Motor neuron (in vitro differentiated cells): Measurements from ENCODE around the gene NCKAP5. TPM values are rescaled to one million over a fixed set of nuclear protein-coding genes. Genes with fewer than 3 reads are reported as not detected.

Experiments used
- ATAC-seq, 8 experiments: fragments of 200-7000 bp; cut with Tn5 transposase; replicated peaks in 6 of 8; 2 replicates each; pipeline ENCODE4 v1.8.0; 2021; ENCODE audit warnings: mild to moderate bottlenecking in 8 of 8, moderate library complexity in 8 of 8
- H3K27ac ChIP-seq, 2 donors: fragments of 250-450 bp; sonication (Bioruptor Pico); 2 replicates each; pipeline ENCODE4 v1.9.0; 2021; ENCODE audit warnings: antibody characterized with exemption in 2 of 2, mild to moderate bottlenecking in 2 of 2, moderate library complexity in 1 of 2
- H3K4me1 ChIP-seq, 2 donors: fragments of 250-450 bp; sonication (Bioruptor Pico); replicated peaks in 1 of 2; 2 replicates each; pipeline ENCODE4 v1.6.1; 2021; ENCODE audit warnings: antibody characterized with exemption in 2 of 2, mild to moderate bottlenecking in 2 of 2, moderate library complexity in 1 of 2
- H3K4me3 ChIP-seq, 5 donors: fragments of 250-450 bp; sonication (Bioruptor Pico); 2 replicates each; pipeline ENCODE4 v1.9.0; 2021; ENCODE audit warnings: antibody characterized with exemption in 5 of 5, mild to moderate bottlenecking in 5 of 5, moderate library complexity in 4 of 5
- WGBS, 10 experiments: fragments of 450-650 bp; shearing (Covaris generic); methylation state at CpG; one replicate each; pipeline ENCODE4 v1.0.0; 2022; 5-methylcytosine and 5-hydroxymethylcytosine counted together
- in situ Hi-C, 9 experiments: fragments of 400-800 bp; cut with MboI; loops; one replicate each; pipeline ENCODE4 v1.15.0; 2021; ENCODE audit warnings: low sequenced_read_pairs in 9 of 9, low pct_unique_long_range_greater_than_20kb in 2 of 9; ENCODE audit not compliant: unreplicated experiment in 9 of 9
- total RNA-seq, 8 experiments: library from RNA; unstranded; fragments of 300-600 nt; gene quantifications; 2 replicates each; pipeline versions ENCODE4 v1.2.3 to v1.2.4, GENCODE V29; 2022

Gene NCKAP5
- total RNA-seq, 8 experiments from 2014 or later: 0.66 to 16.2 (median 5.9) TPM

GRCh38 chr2:133163111-133163510 lies 405.2 kb downstream of the NCKAP5 start:
- ATAC-seq: peak in 1 of 8 experiments; percentile 17
- H3K27ac ChIP-seq: no peak overlapping the region
- WGBS, 10 experiments: 57 to 100% (median 80%) methylated on average over 1 to 4 of the region's 4 CpGs; no CpG with 5 or more reads in 4 of the 10 experiments
- H3K4me1 ChIP-seq: peaks cover 0 to 2% of the 10 kb centered on the region in 2 donors
- H3K4me3 ChIP-seq: no peak overlapping the region
- in situ Hi-C loops: loop anchor here in 5 of 9 experiments (10.0 to 25.0 kb wide), 4 partner anchors 501 to 626 kb away; partner anchors contain the start of gene LYPD1 (in 2 of the 5)

GRCh38 chr2:133158442-133158841 lies 409.8 kb downstream of the NCKAP5 start:
- Histone ChIP-seq H3K4me1 (peaks cover 2 to 7% of the 10 kb centered on the region in 2 donors), H3K27ac (no peak overlapping the region), H3K4me3 (no peak overlapping the region)
- no peak for ATAC-seq
- in situ Hi-C loops: loop anchor here in 4 of 9 experiments (25.0 kb wide), 3 partner anchors 496 to 621 kb away; partner anchors contain the start of gene LYPD1 (in 2 of the 4)

GRCh38 chr2:133158024-133158423 lies 410.2 kb downstream of the NCKAP5 start:
- Histone ChIP-seq H3K4me1 (peaks cover 0 to 7% of the 10 kb centered on the region in 2 donors), H3K4me3 (no peak overlapping the region), H3K27ac (no peak overlapping the region)
- 25 to 100% (median 80%) methylated on average over 1 of the region's 1 CpG; no CpG with 5 or more reads in 1 of the 10 experiments for WGBS, 10 experiments
- in situ Hi-C loops: loop anchor here in 4 of 9 experiments (25.0 kb wide), 3 partner anchors 496 to 621 kb away; partner anchors contain the start of gene LYPD1 (in 2 of the 4)
- ATAC-seq: no peak

- Histone ChIP-seq H3K27ac (no peak overlapping the region), H3K4me1 (peaks cover 0 to 7% of the 10 kb centered on the region in 2 donors), H3K4me3 (no peak overlapping the region)
- no peak for ATAC-seq
- in situ Hi-C loops: loop anchor here in 4 of 9 experiments (25.0 kb wide), 3 partner anchors 495 to 620 kb away; partner anchors contain the start of gene LYPD1 (in 2 of the 4)
- 67 to 100% (median 90%) methylated on average over 1 to 3 of the region's 3 CpGs; no CpG with 5 or more reads in 1 of the 10 experiments for WGBS, 10 experiments
Observed at GRCh38 chr2:133157141-133157540, 411.1 kb downstream of the NCKAP5 start.

- in situ Hi-C loops: loop anchor here in 4 of 9 experiments (25.0 kb wide), 3 partner anchors 490 to 616 kb away; partner anchors contain the start of gene LYPD1 (in 2 of the 4)
- WGBS, 10 experiments: 56 to 100% (median 90%) methylated on average over 1 of the region's 1 CpG; no CpG with 5 or more reads in 3 of the 10 experiments
- ATAC-seq: no peak
- Histone ChIP-seq H3K4me3 (no peak overlapping the region), H3K4me1 (peaks cover 0 to 7% of the 10 kb centered on the region in 2 donors), H3K27ac (no peak overlapping the region)
Observed at GRCh38 chr2:133152801-133153200, 415.5 kb downstream of the NCKAP5 start.

- in situ Hi-C loops: no loop called here
- Histone ChIP-seq H3K27ac (no peak overlapping the region), H3K4me1 (peaks cover 0 to 2% of the 10 kb centered on the region in 2 donors), H3K4me3 (no peak overlapping the region)
- no peak for ATAC-seq
- 67 to 100% (median 88%) methylated on average over 1 to 2 of the region's 2 CpGs; no CpG with 5 or more reads in 1 of the 10 experiments for WGBS, 10 experiments
Observed at GRCh38 chr2:133148187-133148586, 420.1 kb downstream of the NCKAP5 start.

- no peak overlapping the region for H3K27ac ChIP-seq
- peak in 2 of 8 experiments; percentile 57 to 68 for ATAC-seq
- no peak overlapping the region for H3K4me3 ChIP-seq
- in situ Hi-C loops: no loop called here
- 33 to 100% (median 65%) methylated on average over 1 of the region's 1 CpG; no CpG with 5 or more reads in 6 of the 10 experiments for WGBS, 10 experiments
- peaks cover 0 to 2% of the 10 kb centered on the region in 2 donors for H3K4me1 ChIP-seq
Observed at GRCh38 chr2:133146893-133147292, 421.4 kb downstream of the NCKAP5 start.

GRCh38 chr2:133143645-133144044 lies 424.6 kb downstream of the NCKAP5 start:
- peaks cover 9 to 12% of the 10 kb centered on the region in 2 donors for H3K4me1 ChIP-seq
- no peak overlapping the region for H3K4me3 ChIP-seq
- peak in 1 of 8 experiments; percentile 62 for ATAC-seq
- H3K27ac ChIP-seq: no peak overlapping the region
- WGBS, 10 experiments: 100% methylated on average over 1 of the region's 1 CpG; no CpG with 5 or more reads in 3 of the 10 experiments
- in situ Hi-C loops: no loop called here

GRCh38 chr2:133142087-133142486 lies 426.2 kb downstream of the NCKAP5 start:
- Histone ChIP-seq H3K4me3 (no peak overlapping the region), H3K27ac (no peak overlapping the region), H3K4me1 (peaks cover 9 to 12% of the 10 kb centered on the region in 2 donors)
- ATAC-seq: no peak
- WGBS, 10 experiments: 73 to 100% (median 94%) methylated on average over 1 to 3 of the region's 3 CpGs; no CpG with 5 or more reads in 2 of the 10 experiments
- in situ Hi-C loops: no loop called here

GRCh38 chr2:133140620-133141019 lies 427.6 kb downstream of the NCKAP5 start:
- WGBS, 10 experiments: 20 to 100% (median 100%) methylated on average over 1 of the region's 1 CpG; no CpG with 5 or more reads in 2 of the 10 experiments
- H3K27ac ChIP-seq: no peak overlapping the region
- no peak overlapping the region for H3K4me3 ChIP-seq
- in situ Hi-C loops: no loop called here
- H3K4me1 ChIP-seq: peaks cover 9 to 10% of the 10 kb centered on the region in 2 donors
- ATAC-seq: no peak

GRCh38 chr2:133139847-133140533 lies 428.3 kb downstream of the NCKAP5 start:
- in situ Hi-C loops: no loop called here
- H3K27ac ChIP-seq: no peak overlapping the region
- peaks cover 9 to 10% of the 10 kb centered on the region in 2 donors for H3K4me1 ChIP-seq
- no peak overlapping the region for H3K4me3 ChIP-seq
- 0 to 97% (median 46%) methylated on average over 1 to 4 of the region's 4 CpGs for WGBS, 10 experiments
- ATAC-seq: peak in 4 of 8 experiments; percentile 25 to 59 (median 43)

GRCh38 chr2:133138693-133139092 lies 429.6 kb downstream of the NCKAP5 start:
- H3K27ac ChIP-seq: no peak overlapping the region
- no peak overlapping the region for H3K4me3 ChIP-seq
- no peak for ATAC-seq
- 39 to 100% (median 90%) methylated on average over 1 to 4 of the region's 4 CpGs; no CpG with 5 or more reads in 3 of the 10 experiments for WGBS, 10 experiments
- peaks cover 9 to 10% of the 10 kb centered on the region in 2 donors for H3K4me1 ChIP-seq
- in situ Hi-C loops: no loop called here

GRCh38 chr2:133135035-133135654 lies 433.1 kb downstream of the NCKAP5 start:
- ATAC-seq: no peak
- Histone ChIP-seq H3K27ac (no peak overlapping the region), H3K4me1 (peaks cover 6% of the 10 kb centered on the region in 2 donors), H3K4me3 (no peak overlapping the region)
- in situ Hi-C loops: no loop called here
- 77 to 94% (median 91%) methylated on average over 6 to 9 of the region's 10 CpGs; no CpG with 5 or more reads in 1 of the 10 experiments for WGBS, 10 experiments
